Mucosa of stomach (tissue), 1 donor: ENCODE measurements around the gene SGTA.

Experiments used
- H3K27me3 ChIP-seq: one replicate; pipeline ENCODE4 v1.7.0; 2013; ENCODE audit warnings: mild to moderate bottlenecking, low read length; ENCODE audit not compliant: control insufficient read depth, insufficient read depth
- H3K36me3 ChIP-seq: one replicate; pipeline ENCODE4 v1.7.0; 2013; ENCODE audit warnings: low read length; ENCODE audit not compliant: control insufficient read depth, insufficient read depth
- H3K4me1 ChIP-seq: one replicate; pipeline ENCODE4 v1.7.0; 2013; ENCODE audit warnings: mild to moderate bottlenecking, low read length; ENCODE audit not compliant: control insufficient read depth, insufficient read depth
- H3K4me3 ChIP-seq: one replicate; pipeline ENCODE4 v1.7.0; 2013; ENCODE audit warnings: low read length
- H3K9ac ChIP-seq: one replicate; pipeline ENCODE4 v1.7.0; 2013; ENCODE audit warnings: mild to moderate bottlenecking, low read length, moderate library complexity
- H3K9me3 ChIP-seq: one replicate; pipeline ENCODE4 v1.7.0; 2013; ENCODE audit warnings: mild to moderate bottlenecking, low read length, moderate library complexity; ENCODE audit not compliant: control insufficient read depth
- donor health status: Pancreatic carcinoma.

The SGTA gene

DNA sequence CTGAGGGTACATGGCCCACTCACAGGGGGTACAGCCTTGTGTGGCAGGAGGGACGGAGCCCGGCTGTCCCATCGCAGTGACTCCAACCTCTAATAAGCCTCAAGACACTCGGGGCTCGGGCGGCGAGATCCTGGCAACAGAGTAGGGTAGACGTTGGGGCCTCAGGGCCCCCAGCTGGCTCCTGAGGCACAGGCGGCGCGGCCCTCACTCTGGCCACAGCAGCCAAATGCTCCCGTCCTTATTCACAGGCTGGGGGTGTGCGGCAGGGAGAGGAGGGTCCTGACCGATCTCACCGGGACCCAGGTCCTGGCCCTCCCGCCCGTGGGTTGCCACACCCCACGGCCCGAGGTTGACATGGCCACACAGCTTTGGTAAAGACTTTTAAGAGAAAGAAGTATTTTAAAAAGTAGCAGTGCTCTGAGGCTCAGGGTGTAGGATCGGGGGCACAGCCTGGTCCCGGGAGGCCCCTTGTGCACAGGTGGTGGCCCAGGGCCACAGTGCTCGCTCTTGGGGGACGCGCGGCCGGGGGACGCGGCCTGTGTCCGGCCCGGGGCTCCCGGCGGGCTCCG is 50.8 kb downstream of the SGTA start:
- Histone ChIP-seq H3K9ac (no peak overlapping the region), H3K36me3 (no peaks in the 10 kb centered on the region), H3K4me3 (no peak overlapping the region), H3K27me3 (peaks cover 9% of the 10 kb centered on the region), H3K4me1 (no peaks in the 10 kb centered on the region), H3K9me3 (no peaks in the 10 kb centered on the region)

DNA sequence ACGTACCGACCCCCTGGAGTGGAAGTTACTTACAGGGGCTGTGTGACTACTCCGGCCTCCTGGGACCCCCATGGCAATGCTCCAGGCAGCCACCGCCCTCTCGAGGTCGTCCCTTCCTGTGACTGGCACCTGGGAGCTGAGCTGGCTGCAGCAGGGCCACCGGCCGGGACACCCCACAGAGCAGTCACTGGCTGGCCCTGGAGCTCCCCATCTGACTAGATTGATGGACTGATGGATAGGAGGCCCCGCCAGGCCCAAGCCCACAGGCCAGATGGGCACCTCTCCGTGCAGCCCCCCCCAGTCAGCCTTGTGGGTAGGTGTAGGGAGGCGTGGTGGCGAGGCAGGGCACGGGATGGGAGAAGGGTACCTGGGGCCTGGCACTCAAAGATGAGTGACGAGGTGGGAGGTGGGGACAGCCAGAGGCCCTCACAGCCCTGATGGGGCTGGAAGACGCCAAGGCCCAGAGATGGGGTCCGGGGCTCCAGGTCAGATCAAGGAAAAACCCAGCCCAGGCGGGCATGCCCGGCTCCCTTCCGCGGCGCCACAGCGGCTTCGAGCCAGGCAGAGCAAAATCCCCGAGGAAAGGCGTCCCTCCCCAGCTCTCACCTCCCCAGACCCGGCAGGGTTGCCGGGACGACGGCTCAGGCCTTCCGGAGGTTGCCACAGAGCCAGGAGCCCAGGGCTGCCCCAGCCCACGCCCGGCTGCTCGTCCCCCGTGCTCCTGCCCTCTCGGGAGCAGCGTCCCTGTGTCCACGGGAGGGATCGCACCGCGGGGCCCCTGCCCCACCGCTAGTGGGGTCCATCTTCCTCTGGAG is 51.7 kb downstream of the SGTA start:
- no peaks in the 10 kb centered on the region for H3K9me3 ChIP-seq
- H3K36me3 ChIP-seq = no peaks in the 10 kb centered on the region
- H3K27me3 ChIP-seq = peaks cover 17% of the 10 kb centered on the region
- no peak overlapping the region for H3K9ac ChIP-seq
- no peak overlapping the region for H3K4me3 ChIP-seq
- H3K4me1 ChIP-seq = no peaks in the 10 kb centered on the region

DNA sequence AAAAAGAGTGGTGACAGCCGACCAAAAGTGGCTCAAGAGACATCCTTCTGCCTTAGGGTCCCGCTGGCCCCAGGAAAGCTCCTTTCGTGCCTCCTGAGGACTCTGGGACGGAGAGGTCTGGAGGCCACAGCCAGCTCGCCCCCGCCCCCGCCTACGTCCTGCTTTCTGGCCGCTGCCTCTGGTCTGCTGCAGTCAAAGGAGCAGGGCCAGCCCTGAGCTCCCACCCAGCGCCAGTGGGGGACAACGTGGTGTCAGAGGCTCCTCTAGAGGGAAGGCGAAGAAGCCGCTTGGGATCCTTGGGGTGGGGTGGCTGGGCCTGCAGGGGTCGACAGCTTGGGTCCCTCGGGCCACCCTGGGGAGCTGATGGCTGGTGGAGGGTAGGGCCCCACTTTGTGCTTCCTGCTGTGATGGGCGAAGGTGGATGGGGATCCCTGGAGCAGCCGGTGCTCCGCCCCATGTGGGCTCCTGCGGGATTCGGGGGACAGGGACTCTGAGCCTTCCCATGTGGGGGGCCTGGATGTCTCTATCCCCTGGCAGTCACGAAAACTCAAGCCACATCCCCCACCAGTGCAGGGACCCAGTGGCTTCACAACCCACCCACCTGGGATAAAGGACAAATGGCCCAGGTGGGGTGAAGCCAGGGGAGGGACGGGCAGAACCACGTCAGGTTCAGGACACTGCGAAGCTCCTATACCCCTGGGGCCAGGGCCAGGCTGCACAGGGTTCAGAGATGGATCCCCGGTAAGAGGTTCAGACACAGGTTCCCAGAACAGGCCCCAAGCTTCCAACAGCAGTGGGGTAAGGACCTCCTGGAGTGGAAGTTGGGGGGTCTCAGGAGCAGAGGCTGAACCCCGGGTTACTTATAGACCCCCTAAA is 52.9 kb downstream of the SGTA start:
- no peak overlapping the region for H3K9ac ChIP-seq
- no peak overlapping the region for H3K4me3 ChIP-seq
- no peaks in the 10 kb centered on the region for H3K9me3 ChIP-seq
- peaks cover 23% of the 10 kb centered on the region for H3K27me3 ChIP-seq
- H3K36me3 ChIP-seq = no peaks in the 10 kb centered on the region
- H3K4me1 ChIP-seq = no peaks in the 10 kb centered on the region

DNA sequence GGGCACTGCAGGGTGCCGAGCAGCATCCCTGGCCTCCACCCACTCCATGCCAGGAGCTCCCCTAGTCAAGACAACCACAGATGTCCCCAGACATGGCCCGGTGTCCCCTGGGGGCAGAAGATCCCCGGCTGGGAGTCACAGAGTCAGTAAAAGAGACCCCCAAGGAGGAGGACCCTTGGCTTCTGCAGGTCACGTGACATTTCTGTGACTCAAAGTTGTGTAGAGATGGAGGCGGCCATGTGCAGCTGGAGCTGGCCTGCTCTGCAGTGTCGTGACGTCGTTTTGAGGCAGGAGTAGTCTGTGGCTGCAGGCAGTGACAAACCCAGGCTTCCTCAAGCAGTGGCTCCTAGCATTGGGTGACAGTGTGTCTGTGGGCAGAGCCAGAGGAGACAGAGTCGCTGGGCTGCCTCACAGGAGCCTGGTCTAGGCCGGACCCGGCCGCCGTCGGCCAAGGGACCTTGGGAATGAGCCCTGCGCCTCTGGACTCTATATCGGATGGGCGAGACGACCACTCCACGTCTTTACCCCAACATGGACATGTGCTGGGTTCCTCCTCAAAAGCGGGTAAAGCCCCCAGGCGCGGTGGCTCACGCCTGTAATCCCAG is 54.2 kb downstream of the SGTA start:
- Histone ChIP-seq H3K27me3 (peaks cover 29% of the 10 kb centered on the region), H3K4me3 (no peak overlapping the region), H3K9me3 (no peaks in the 10 kb centered on the region), H3K9ac (no peak overlapping the region), H3K36me3 (no peaks in the 10 kb centered on the region), H3K4me1 (no peaks in the 10 kb centered on the region)

DNA sequence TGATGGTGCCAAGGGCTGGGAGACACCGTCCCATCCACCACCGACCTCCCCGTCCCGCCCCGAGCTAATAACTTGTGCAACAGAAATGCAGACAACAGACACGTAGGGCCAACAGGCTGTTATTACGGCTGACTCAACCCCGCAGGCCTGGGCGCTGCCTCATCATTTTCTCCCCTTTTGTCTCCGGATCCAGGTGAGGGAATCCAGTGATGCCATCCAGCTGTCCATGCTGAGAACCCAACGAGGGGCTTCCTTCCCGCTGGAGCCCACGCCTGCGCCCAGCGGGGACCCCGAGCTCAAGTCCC is 55.5 kb downstream of the SGTA start:
- Histone ChIP-seq H3K36me3 (no peaks in the 10 kb centered on the region), H3K9me3 (no peaks in the 10 kb centered on the region), H3K27me3 (peaks cover 34% of the 10 kb centered on the region), H3K4me3 (no peak overlapping the region), H3K9ac (no peak overlapping the region), H3K4me1 (peaks cover 11% of the 10 kb centered on the region)

DNA sequence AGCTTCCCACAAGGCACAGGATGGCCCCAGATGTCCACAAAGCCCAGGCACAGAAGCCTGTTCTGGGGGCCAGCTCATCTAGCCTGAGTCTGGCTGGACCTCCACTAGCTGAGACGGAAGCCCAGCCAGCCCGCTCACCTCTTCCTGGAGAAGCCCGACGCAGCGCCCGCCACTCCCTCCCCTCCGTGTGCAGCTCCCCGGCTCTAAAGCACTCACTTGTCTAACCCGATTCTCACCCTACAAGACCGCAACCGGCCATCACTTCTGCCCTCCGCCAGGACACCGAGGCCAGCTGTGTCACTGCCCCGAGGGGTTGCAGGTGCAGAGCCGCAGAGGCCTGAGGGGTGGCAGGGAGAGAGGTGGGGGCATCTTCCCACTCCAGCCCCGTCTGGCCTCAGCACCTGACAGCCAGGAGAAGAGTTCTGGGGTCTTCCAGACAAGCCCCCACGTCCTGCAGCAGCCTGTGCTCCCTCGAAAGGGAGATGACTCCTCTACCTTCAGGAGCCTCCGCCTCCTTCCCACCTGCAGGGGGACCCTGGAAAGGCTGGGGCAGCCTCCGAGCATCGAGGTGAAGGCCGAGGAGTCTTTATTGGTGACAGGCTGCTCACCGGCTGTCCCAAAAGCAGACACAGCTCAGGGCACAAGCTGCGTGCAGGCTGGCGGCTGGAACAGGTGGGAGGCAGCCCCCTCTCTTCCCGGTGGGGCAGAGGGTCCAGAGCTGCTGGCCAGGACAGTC is 56.0 kb downstream of the SGTA start:
- Histone ChIP-seq H3K4me3 (no peak overlapping the region), H3K4me1 (peaks cover 12% of the 10 kb centered on the region), H3K27me3 (peaks cover 40% of the 10 kb centered on the region), H3K9ac (no peak overlapping the region), H3K36me3 (no peaks in the 10 kb centered on the region), H3K9me3 (no peaks in the 10 kb centered on the region)

DNA sequence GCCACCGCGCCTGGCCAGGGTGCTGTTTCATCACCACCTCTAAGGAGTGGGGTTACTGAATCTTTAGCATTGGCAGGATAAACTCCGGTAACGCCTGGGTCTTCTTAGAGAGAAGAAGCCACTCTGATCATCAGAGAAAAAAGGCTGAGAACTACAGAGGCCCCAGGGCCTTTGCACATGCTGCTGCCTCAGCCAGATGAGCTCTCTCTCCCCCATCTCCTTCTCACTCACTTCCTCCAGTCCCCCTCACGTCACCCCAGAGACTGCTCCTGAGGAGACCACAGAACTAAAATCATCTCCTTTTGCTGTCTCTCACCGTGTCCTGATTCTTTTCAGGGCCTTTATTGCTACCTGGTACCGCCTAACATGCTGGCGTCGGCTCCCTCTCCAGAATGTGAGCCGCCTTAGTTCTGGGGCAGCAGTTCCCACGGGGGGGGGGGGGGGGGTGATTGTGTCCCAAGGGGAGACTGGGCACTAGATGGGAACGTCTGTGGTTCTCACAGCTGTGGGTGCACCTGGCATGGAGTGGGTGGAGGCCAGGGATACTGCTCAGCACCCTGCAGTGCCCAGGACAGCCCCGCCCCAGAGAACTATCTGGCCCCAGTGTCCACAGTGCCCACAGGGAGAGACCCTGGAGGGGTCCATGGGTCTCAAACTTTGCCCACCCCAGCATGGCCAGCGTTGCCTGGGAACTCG is 56.8 kb downstream of the SGTA start:
- no peaks in the 10 kb centered on the region for H3K9me3 ChIP-seq
- no peak overlapping the region for H3K4me3 ChIP-seq
- peaks cover 16% of the 10 kb centered on the region for H3K4me1 ChIP-seq
- peaks cover 46% of the 10 kb centered on the region for H3K27me3 ChIP-seq
- no peak overlapping the region for H3K9ac ChIP-seq
- no peaks in the 10 kb centered on the region for H3K36me3 ChIP-seq

DNA sequence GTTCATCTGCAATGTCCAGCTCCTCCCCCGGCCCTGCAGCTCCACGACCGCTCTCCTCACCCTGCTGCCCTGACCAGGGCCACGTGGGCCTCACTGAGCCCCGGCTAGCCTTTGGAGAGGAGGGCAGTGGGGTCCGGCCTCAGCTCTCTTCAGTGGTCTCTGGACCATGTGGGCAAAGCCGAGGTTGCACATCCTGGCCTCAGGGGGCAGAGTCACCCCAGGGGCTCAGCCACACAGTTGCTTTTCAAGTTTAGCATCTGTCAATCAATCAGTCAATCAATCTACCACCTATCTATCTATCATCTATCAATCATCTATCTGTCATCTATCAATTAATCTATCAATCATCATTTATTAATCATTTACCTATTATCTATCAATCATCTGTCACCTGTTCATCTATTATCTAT is 58.9 kb downstream of the SGTA start:
- peaks cover 60% of the 10 kb centered on the region for H3K27me3 ChIP-seq

DNA sequence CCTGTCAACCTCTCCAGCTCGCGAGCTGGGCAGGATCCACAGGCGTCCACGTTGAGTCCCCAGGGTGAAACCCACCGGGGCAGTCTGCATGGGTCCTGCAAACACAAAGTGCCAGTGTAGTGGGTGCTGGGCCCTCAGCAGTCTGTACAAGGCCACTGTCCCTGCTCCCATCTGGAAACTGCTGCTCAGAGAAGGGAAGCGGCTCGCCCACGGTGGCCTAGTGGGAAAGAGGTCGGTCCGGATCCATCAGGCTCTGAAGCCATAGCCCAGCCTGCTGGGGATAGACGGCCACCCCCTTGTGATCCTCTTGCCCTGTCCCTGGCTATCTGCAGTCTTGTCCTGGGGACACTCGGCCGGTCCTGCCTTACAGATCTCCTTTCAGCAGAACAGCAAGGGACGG is 59.3 kb downstream of the SGTA start:
- H3K27me3 ChIP-seq = peaks cover 63% of the 10 kb centered on the region
- no peak overlapping the region for H3K4me3 ChIP-seq
- no peak overlapping the region for H3K9ac ChIP-seq
- no peaks in the 10 kb centered on the region for H3K9me3 ChIP-seq
- peaks cover 16% of the 10 kb centered on the region for H3K4me1 ChIP-seq
- no peaks in the 10 kb centered on the region for H3K36me3 ChIP-seq

More for the DNA sequence above, 58.9 kb downstream of the SGTA start:
- Histone ChIP-seq H3K9ac (no peak overlapping the region), H3K9me3 (no peaks in the 10 kb centered on the region), H3K4me3 (no peak overlapping the region), H3K4me1 (peaks cover 16% of the 10 kb centered on the region), H3K36me3 (no peaks in the 10 kb centered on the region)

DNA sequence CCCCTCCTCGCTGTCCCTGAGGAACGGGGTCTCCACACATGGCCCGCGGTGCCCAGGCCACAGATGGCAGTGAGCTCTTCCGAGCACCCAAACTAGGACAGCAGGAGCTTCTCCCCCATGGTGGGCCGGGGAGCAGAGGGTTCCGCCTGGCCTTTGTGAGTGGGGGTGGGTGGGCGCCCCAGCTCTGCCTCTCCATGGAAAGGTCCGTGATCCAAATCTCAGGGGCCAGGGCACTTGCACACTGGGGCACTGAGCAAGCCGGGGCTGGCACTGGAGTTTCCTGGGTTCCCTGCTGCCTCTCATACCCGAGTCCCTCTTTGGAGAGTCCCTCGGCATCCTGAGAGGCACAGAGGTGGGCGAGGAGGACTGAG is 59.7 kb downstream of the SGTA start:
- Histone ChIP-seq H3K4me1 (peaks cover 16% of the 10 kb centered on the region), H3K27me3 (peaks cover 63% of the 10 kb centered on the region), H3K36me3 (no peaks in the 10 kb centered on the region), H3K9me3 (no peaks in the 10 kb centered on the region), H3K4me3 (no peak overlapping the region), H3K9ac (no peak overlapping the region)
